OCI-LY3 (cell line): ENCODE data around the gene DDX17.

Source experiments
- CTCF ChIP-seq: fragments of 200-600, 300-600 bp; sonication (generic); IDR thresholded peaks from 2 replicates; pipeline ENCODE4 v1.5.1; 2014; ENCODE audit warnings: antibody characterized with exemption, low read length, low read depth
- EZH2phosphoT487 ChIP-seq: fragments of 200-600 bp; shearing (Covaris generic); IDR thresholded peaks from 2 replicates; pipeline ENCODE4 v1.6.1; 2018; ENCODE audit warnings: antibody characterized with exemption, mixed run types, low read depth

GRCh38 chr22:38456272-38456835 is 49.8 kb downstream of the DDX17 start:
- TF ChIP-seq CTCF = no peak
- TF ChIP-seq EZH2phosphoT487 = no peak
